Mammary epithelial cell (primary cell): ENCODE measurements around the gene ZC3H12D.

Experiments
- CTCF ChIP-seq, 2 donors: IDR thresholded peaks in 1 of 2; conservative IDR thresholded peaks in 1 of 2; 2 replicates each; pipeline ENCODE4 v1.5.1; 2011 to 2012; ENCODE audit warnings: inconsistent platforms in 2 of 2, low read length in 2 of 2, mild to moderate bottlenecking in 2 of 2, control low read depth in 1 of 2, low read depth in 1 of 2; ENCODE audit not compliant: insufficient read depth in 1 of 2; ENCODE audit errors: extremely low read depth in 1 of 2
- EZH2 ChIP-seq: IDR thresholded peaks from 2 replicates; pipeline ENCODE4 v1.6.1; 2012; ENCODE audit warnings: low read length, inconsistent platforms, borderline replicate concordance

GRCh38 chr6:149484733-149485700 lies at the start of gene ZC3H12D:
- no peak for TF ChIP-seq CTCF (conservative IDR thresholded peaks at IDR 0.05 in 1 of 2, IDR thresholded peaks at IDR 0.05 in 1 of 2; ENCODE audit: extremely low read depth in 1 of 2, insufficient read depth in 1 of 2, low read depth in 1 of 2, low read length in 2 of 2)
- TF ChIP-seq EZH2 = no peak
